NCI-H2107 treated with DMSO at 0.1 percent for 48 hours (cell line): ENCODE measurements around the gene TYMP.
A peak's percentile ranks its signal among the peaks of the same experiment; 100 is the strongest.
"Not testable (repeated sequence)": the region's sequence is repeated elsewhere in the genome, so short reads cannot be mapped to it uniquely, and the experiment has no call there.

Source experiments
- DNase-seq: peaks from one replicate; lab custom pipeline; 2025; ENCODE audit not compliant: unreplicated experiment; lab: John Stamatoyannopoulos, UW

The TYMP gene

GRCh38 chr22:50540381-50540780 is 10.6 kb upstream of the TYMP start:
- no peak for DNase-seq

GRCh38 chr22:50537765-50538164 is 8.0 kb upstream of the TYMP start:
- no peak for DNase-seq

GRCh38 chr22:50536226-50536625 is 6.4 kb upstream of the TYMP start:
- DNase-seq = no peak

- no peak for DNase-seq
Observed at GRCh38 chr22:50535113-50535512, 5.3 kb upstream of the TYMP start.

GRCh38 chr22:50533856-50534711 is 4.3 kb upstream of the TYMP start:
- DNase-seq = not testable (repeated sequence)

- no peak for DNase-seq
Observed at GRCh38 chr22:50532824-50533796, 3.3 kb upstream of the TYMP start.

GRCh38 chr22:50531962-50532674 is 2.3 kb upstream of the TYMP start:
- no peak for DNase-seq

GRCh38 chr22:50531546-50531961 is 1.7 kb upstream of the TYMP start:
- DNase-seq = no peak

- no peak for DNase-seq
Observed at GRCh38 chr22:50530877-50531545, 1.2 kb upstream of the TYMP start.

- no peak for DNase-seq
Observed at GRCh38 chr22:50530580-50530876, 716 bp upstream of the TYMP start.

- DNase-seq = no peak
Observed at GRCh38 chr22:50529416-50529896, 356 bp downstream of the TYMP start.

- DNase-seq = no peak
Observed at GRCh38 chr22:50528682-50529415, 963 bp downstream of the TYMP start.

GRCh38 chr22:50527921-50528681 is 1.7 kb downstream of the TYMP start:
- DNase-seq = no peak

- no peak for DNase-seq
Observed at GRCh38 chr22:50526834-50527801, 2.7 kb downstream of the TYMP start.

- DNase-seq = no peak
Observed at GRCh38 chr22:50526108-50526833, 3.5 kb downstream of the TYMP start.

- DNase-seq = no peak
Observed at GRCh38 chr22:50525858-50526107, 4.0 kb downstream of the TYMP start.

GRCh38 chr22:50525104-50525857 is 4.5 kb downstream of the TYMP start, which contains the start of gene SCO2:
SCO2 (minus strand) TSS chr22:50525598; CDS start chr22:50524411, 1,187 bp downstream.
- DNase-seq = peak; percentile 71
